Progenitor cell of endocrine pancreas (in vitro differentiated cells): ENCODE measurements around the gene LEF1. TPM values are rescaled to one million over a fixed set of nuclear protein-coding genes. Genes with fewer than 3 reads are reported as not detected.

ENCODE experiments used
- DNase-seq: peaks from one replicate; pipeline ENCODE4 v3.0.0; 2021; ENCODE audit warnings: low spot score; ENCODE audit not compliant: unreplicated experiment
- H3K27ac Mint-ChIP-seq: 2 replicates; pipeline ENCODE4 v1.8.0; 2021; ENCODE audit warnings: mild to moderate bottlenecking, moderate library complexity, mixed read lengths
- H3K27me3 Mint-ChIP-seq: 2 replicates; pipeline ENCODE4 v1.8.0; 2021; ENCODE audit warnings: mixed read lengths
- H3K36me3 Mint-ChIP-seq: 2 replicates; pipeline ENCODE4 v1.8.0; 2022; ENCODE audit warnings: mixed read lengths; ENCODE audit not compliant: insufficient read depth
- H3K4me1 Mint-ChIP-seq: 2 replicates; pipeline ENCODE4 v1.8.0; 2021; ENCODE audit warnings: low read depth, mixed read lengths
- H3K4me3 Mint-ChIP-seq: 2 replicates; pipeline ENCODE4 v1.8.0; 2021; ENCODE audit warnings: low read depth, mild to moderate bottlenecking, moderate library complexity, mixed read lengths
- H3K9me3 Mint-ChIP-seq: 2 replicates; pipeline ENCODE4 v1.8.0; 2021; ENCODE audit warnings: low read depth, mixed read lengths
- total RNA-seq: library from RNA; stranded (reverse); gene quantifications from 2 replicates; pipeline ENCODE4 v1.2.1, GENCODE V29; 2021
- TF ChIP-seq, protein P1 (sequence below): fragments of 200-600 bp; sonication (generic); IDR thresholded peaks from one replicate; pipeline ENCODE4 v1.5.0; 2021; ENCODE audit warnings: antibody characterized with exemption, mild to moderate bottlenecking; ENCODE audit not compliant: unreplicated experiment

The LEF1 gene
- total RNA-seq, 1 donor from 2014 or later = 2.1 TPM

DNA sequence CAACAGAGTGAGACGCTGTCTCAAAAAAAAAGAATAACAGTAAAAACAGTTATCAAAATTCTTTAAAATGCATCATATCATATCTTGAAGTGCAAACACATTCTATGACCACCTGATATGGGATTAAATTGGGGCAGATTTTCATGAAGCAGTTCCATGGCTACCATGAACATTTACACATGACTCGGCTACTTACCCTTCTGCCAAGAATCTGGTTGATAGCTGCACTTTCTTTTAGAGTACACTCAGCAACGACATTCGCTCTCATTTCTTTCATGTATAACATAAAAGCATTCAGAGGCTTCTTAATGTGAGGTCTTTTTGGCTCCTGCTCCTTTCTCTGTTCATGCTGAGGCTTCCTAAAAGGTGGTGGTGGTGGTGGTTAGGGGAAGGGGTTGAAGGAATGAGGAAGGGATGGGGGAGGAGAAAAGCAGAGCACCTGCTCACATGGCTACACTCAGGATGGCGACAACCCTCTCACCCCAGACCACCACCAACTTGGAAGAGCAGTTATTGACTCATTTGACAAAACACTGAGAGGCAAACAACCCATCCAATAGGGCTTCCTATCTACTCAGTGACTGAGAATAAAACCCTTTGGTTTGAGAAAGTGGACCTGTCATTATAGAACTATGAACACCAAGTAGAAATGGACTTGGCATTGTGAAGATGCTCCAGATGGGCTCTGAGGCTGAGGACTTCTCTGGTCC is 90.6 kb downstream of the LEF1 start:
- no peak overlapping the region for H3K27ac Mint-ChIP-seq
- no peak for DNase-seq
- TF ChIP-seq, protein P1, sequence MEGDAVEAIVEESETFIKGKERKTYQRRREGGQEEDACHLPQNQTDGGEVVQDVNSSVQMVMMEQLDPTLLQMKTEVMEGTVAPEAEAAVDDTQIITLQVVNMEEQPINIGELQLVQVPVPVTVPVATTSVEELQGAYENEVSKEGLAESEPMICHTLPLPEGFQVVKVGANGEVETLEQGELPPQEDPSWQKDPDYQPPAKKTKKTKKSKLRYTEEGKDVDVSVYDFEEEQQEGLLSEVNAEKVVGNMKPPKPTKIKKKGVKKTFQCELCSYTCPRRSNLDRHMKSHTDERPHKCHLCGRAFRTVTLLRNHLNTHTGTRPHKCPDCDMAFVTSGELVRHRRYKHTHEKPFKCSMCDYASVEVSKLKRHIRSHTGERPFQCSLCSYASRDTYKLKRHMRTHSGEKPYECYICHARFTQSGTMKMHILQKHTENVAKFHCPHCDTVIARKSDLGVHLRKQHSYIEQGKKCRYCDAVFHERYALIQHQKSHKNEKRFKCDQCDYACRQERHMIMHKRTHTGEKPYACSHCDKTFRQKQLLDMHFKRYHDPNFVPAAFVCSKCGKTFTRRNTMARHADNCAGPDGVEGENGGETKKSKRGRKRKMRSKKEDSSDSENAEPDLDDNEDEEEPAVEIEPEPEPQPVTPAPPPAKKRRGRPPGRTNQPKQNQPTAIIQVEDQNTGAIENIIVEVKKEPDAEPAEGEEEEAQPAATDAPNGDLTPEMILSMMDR = no peak
- H3K4me1 Mint-ChIP-seq = no peaks in the 10 kb centered on the region
- no peaks in the 10 kb centered on the region for H3K36me3 Mint-ChIP-seq
- peaks cover 16% of the 10 kb centered on the region for H3K27me3 Mint-ChIP-seq
- no peak overlapping the region for H3K4me3 Mint-ChIP-seq
- no peaks in the 10 kb centered on the region for H3K9me3 Mint-ChIP-seq

DNA sequence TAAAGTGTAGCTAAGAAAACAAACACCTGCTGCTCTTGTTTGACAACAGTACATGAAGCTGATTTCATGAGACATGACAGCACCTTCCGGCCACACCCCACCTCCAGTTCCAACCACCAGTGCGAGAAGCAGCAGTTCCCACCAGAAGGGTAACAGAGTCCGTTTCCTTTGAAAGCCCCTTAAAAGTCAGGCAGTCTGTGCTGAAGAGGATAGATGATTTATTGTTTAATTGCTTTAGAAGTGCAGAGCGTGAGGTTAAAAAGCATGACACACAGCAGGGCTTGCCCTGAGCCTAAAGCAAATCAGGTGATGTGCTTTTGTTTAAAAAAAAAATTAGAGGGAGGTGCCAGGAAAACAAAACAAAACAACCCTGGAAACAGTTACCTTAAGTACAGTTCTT is 96.4 kb downstream of the LEF1 start:
- Mint-ChIP-seq H3K4me1 (peaks cover 4% of the 10 kb centered on the region), H3K27ac (no peak overlapping the region), H3K9me3 (no peaks in the 10 kb centered on the region)

DNA sequence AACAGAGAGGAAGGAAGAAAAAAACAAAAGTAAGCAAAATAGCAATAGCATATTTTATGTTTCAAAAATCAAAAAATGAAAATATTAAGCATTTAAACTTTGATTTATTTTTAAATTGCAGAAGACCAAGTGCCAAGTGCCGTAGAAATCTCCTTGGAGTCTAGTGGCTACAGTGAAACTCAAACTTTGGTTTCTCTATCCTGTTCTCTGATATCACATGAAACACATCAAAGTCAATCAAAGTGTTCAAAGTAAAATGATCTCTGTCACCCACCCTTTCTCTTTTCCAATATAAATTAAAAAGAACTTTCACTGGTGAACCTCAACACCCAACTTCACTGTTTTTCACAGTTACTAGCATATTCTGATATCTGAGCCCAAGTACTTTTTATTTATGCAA is 98.0 kb downstream of the LEF1 start:
- H3K27ac Mint-ChIP-seq = no peak overlapping the region
- TF ChIP-seq, protein P1 = no peak
- no peak for DNase-seq
- peaks cover 4% of the 10 kb centered on the region for H3K4me1 Mint-ChIP-seq
- H3K27me3 Mint-ChIP-seq = peaks cover 2% of the 10 kb centered on the region
- no peak overlapping the region for H3K4me3 Mint-ChIP-seq
- H3K36me3 Mint-ChIP-seq = no peaks in the 10 kb centered on the region
- no peaks in the 10 kb centered on the region for H3K9me3 Mint-ChIP-seq

More for the DNA sequence above, 96.4 kb downstream of the LEF1 start:
- DNase-seq = no peak
- no peaks in the 10 kb centered on the region for H3K36me3 Mint-ChIP-seq
- TF ChIP-seq, protein P1 = no peak
- no peak overlapping the region for H3K4me3 Mint-ChIP-seq
- peaks cover 2% of the 10 kb centered on the region for H3K27me3 Mint-ChIP-seq

DNA sequence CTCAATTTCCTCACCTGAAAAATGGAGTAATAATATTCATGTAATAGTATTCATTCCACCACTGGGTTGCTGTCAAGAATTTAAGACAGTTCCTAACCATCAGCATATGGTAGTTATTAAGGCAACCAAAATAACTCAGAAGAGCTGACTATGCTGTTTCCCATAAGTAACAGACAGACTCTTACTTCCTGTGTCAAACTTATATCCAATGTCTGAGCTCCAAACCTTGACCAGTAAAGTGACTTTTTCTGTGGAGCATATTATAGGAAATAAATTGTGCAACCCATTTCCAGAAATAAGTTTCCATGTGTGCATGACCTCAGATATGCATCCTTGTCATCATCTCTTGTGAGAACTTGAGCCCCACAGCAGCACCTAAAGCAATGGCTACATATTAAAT is 100.3 kb downstream of the LEF1 start:
- Mint-ChIP-seq H3K27ac (no peak overlapping the region), H3K4me3 (no peak overlapping the region), H3K9me3 (no peaks in the 10 kb centered on the region), H3K27me3 (no peaks in the 10 kb centered on the region), H3K4me1 (peaks cover 4% of the 10 kb centered on the region), H3K36me3 (no peaks in the 10 kb centered on the region)
- DNase-seq = no peak
- TF ChIP-seq, protein P1 = no peak

DNA sequence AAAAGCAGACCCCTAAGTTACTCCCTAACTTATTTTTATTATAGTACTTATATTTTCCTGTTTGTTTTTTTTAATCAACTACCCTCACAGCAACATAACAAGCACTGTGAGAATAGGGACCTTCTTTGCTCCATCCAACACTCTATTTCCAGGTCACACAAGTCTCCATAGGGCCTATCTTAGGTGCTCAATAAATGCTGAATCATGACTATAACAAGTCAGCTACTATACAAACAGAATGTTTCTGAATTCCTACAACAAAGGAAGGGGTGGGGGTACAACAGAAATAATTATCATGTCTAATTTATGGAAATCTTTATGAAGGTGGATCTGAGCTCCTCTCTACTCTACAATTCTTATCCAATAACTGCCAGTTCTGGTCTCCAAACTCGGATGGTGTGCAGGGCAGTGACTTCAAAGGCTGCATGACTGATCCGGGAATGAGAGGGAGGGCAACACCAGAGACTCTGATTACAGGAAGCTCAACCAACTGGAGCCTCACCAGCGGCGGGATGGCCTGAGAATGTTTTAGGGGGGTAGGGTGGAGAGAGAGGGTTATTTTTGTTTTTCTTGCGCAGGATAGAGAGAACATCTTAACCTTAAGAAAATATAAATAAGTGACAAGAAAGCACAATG is 107.9 kb downstream of the LEF1 start:
- peaks cover 12% of the 10 kb centered on the region for H3K27me3 Mint-ChIP-seq
- H3K4me1 Mint-ChIP-seq = peaks cover 8% of the 10 kb centered on the region
- no peak overlapping the region for H3K4me3 Mint-ChIP-seq
- no peak for DNase-seq
- no peak overlapping the region for H3K27ac Mint-ChIP-seq
- TF ChIP-seq, protein P1 = no peak
- H3K36me3 Mint-ChIP-seq = no peaks in the 10 kb centered on the region
- H3K9me3 Mint-ChIP-seq = no peaks in the 10 kb centered on the region
